Occipital lobe (tissue), 2 donors: ENCODE data around the gene GSTP1. TPM values are rescaled to one million over a fixed set of nuclear protein-coding genes. Genes with fewer than 3 reads are reported as not detected.
"Not testable (repeated sequence)": the region's sequence is repeated elsewhere in the genome, so short reads cannot be mapped to it uniquely, and the experiment has no call there.

Experiments used
- DNase-seq: peaks from one replicate; lab custom pipeline; 2025; lab: John Stamatoyannopoulos, UW
- total RNA-seq: library from RNA; depleted of rRNA; stranded (reverse); fragments of >200 nt; gene quantifications from one replicate; pipeline ENCODE4 v1.2.3, GENCODE V29; 2014

GSTP1 gene
- total RNA-seq, 1 donor from 2014 or later, result 200 TPM

DNA sequence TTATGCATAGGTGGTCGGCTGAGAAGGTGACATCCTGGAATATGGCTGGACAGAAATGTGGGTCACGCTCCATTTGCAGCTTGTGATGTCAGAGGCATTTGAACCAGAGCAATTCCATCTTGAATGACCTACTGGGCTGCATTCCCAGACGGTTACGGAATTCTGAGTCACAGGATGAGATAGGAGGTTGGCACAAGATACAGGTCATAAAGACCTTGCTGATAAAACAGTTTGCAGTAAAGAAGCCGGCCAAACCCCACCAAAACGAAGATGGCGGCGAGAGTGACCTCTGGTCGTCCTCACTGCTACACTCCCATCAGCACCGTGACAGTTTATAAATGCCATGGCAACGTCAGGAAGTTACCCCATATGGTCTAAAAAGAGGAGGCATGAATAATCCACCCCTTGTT, 19.9 kb upstream of the GSTP1 start:
- DNase-seq, result not testable (repeated sequence)

DNA sequence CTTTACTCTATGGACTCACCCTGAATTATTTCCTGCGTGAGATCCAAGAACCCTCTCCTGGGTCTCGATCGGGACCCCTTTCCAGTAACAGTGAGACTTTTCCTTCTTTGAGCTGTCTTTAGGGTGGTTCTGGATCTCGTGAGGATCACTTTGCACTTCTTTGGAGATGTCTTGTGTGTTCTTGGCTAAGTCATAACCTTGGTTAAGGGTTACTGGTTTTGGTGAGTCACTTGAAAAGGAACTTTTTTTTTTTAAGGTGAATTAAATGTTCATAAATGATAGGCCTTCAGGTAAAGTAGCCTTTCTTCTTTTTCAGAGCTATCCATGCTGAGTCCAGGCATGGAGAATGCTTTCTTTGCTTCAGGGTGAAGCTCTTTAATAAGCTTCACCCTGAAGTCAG, 19.4 kb upstream of the GSTP1 start:
- DNase-seq, result no peak

DNA sequence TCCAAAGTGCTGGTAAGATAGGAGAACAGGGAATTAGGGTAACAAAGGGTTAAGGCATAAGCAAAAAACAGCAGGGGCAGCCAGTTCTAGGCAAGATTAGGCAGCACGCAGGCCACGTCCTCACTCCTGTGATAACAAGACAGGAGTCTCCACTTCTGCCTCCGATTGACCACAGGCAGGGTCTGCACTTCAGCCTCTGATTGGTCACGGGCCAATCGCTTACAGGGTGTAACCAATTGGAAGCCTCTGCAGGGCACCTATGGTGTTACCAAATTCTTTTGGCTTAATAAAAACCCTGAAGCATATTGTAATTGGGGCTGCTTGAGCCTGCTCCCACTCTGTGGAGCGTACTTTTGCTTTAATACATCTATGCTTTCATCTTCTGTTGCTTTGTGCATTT, 12.2 kb upstream of the GSTP1 start:
- no peak for DNase-seq

DNA sequence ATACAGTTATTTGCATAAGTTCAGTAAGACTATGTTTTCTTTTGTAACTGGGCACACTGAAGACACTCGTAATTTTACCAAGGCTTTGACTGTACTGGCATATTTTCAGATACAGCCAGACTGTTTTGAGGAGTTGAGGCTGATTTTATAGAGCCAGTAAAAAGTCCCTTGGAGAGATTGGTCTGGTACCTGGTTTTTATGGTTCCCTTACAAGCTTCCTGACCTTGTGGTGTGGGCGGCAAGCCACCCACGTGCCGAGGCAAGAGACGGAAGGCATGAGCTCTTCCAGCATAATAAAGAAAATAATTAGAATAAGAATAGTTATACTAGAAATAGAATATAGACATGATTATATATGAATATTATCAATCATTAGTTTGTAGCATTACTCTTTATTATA, 11.3 kb upstream of the GSTP1 start:
- DNase-seq, result no peak

DNA sequence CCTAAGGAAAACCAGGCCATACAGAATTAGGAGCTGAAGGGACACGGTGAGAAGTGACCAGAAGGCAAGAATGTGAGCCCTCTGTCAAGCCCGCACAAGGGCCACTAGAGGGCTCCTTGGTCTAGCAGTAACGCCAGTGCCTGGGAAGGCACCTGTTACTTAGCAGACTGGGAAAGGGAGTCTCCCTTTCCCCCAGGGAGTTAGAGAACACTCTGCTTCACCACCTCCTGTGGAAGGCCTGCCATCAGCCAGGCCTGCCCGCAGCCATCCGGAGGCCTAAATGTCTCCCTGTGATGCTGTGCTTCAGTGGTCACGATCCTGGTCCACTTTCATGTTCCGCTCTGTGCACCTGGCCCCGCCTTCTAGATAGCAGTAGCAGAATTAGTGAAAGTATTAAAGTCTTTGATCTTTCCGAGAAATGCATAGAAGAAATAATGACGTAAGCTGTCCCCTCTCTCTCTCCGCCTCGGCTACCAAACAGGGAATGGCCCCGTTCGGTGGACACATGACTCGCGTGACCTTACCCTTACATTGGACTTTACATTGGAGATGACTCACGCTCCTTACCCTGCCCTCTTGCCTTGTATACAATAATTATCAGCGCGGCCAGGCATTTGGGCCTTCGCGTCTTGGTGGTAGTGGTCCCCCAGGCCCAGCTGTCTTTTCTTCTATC, 10.7 kb upstream of the GSTP1 start:
- peak; percentile 25 for DNase-seq

DNA sequence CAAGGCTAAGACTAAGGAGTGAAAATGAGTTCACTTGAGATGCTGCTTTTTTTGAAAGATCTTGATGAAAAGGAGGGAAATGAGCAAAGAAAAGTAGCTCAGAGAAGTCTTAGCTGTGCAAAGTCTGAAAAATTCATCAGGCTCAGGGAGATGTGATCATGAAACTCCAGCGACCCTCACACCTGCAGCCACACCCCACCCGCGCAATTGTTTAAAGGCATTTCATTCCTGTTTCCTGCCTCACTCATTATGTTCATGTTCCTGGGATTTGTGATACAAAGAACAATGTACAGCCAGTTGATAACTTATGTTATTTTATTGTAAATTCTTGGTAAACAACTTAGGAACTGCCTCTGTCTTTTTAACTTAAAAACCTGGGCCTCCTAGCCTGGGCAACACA, 8.7 kb upstream of the GSTP1 start:
- DNase-seq, result no peak

DNA sequence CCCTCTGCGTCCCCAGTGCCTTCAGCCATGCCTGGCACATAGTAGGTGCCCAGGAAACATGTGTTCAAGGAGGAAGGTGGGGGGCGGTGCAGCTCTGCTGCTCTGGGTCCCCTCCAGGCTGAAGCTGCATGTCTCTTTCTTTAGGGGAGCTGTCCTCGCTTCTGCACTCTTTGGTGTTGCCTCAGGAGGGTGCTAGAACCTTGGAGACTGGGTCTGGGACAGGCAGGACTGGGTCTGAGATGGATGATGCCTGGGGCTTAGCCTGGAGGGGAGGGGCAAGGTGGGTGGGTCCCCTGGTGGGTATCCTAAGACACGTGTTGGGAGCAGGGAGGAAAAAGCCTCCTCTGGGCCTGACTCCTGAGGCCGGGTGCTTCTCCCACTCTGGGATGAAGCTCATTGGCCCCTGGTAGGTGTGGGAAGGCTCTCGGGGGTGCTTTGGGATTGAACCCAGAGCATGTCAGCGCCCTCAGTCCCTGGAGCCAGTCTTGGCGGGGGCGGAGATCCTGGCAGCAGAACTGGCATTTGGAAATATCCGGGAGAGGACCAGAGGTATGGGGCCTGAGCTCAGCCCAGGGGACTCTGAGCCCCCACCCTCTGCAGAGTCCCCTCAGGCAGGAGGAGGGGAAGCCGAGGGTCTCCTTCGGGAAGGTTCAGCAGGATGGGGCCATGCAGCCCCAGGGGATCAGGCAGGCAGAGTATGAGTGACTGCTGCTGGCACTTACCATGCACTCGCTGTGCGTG, 6.7 kb upstream of the GSTP1 start:
- DNase-seq, result no peak

DNA sequence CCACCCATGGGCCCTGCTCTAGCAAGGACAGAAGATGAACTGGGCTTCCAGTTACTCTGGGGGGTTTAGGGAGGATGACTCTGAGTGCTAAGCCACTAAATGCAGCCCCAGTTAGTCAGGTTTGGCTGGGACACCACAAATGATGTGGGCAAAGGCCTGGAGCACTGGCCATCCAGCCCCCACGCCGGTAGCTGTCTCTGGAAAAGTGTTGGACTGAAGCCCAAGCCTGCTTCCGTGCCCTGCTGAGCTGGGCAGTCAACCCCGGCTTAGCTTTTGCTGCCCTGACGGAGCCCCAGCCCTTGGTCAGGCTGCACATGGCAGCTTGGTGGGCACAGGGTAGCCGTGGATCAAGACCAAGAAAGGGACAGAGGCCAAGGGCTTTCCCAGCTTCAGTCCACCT, 5.7 kb upstream of the GSTP1 start:
- DNase-seq, result no peak

DNA sequence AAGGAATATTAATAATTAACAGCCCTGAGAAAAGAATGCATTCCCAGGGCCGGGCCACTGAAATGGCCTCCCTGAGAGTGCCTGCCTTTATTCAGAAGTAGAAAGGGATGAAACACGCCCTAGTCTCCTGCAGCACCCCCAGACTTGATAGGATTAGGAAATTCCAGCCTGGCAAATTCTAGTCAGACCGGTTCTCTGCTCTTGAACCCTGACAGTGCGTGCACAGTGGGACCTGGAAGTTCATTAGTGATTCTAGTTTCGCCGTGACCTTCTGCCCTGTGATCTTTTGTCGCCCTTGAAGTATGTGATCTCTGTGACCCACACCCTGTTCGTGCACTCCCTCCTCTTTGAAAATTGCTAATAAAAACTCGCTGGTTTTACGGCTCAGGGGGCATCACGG, 2.1 kb upstream of the GSTP1 start:
- no peak for DNase-seq

DNA sequence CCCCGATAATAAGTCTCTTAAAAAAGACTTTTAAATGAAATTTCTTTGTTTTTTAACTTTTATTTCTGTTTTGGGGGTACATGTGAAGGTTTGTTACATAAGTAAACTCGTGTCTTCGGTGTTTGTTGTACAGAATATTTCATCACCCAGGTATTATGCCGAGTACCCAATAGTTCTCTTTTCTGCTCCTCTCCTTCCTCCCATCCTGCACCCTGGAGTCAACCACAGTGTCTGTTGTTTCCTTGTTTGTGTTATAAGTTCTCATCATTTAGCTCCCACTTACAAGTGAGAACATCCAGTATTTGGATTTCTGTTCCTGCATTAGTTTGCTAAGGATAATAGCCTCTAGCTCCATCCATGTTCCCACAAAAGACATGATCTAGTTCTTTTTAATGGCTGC, 1.6 kb upstream of the GSTP1 start:
- DNase-seq, result no peak

DNA sequence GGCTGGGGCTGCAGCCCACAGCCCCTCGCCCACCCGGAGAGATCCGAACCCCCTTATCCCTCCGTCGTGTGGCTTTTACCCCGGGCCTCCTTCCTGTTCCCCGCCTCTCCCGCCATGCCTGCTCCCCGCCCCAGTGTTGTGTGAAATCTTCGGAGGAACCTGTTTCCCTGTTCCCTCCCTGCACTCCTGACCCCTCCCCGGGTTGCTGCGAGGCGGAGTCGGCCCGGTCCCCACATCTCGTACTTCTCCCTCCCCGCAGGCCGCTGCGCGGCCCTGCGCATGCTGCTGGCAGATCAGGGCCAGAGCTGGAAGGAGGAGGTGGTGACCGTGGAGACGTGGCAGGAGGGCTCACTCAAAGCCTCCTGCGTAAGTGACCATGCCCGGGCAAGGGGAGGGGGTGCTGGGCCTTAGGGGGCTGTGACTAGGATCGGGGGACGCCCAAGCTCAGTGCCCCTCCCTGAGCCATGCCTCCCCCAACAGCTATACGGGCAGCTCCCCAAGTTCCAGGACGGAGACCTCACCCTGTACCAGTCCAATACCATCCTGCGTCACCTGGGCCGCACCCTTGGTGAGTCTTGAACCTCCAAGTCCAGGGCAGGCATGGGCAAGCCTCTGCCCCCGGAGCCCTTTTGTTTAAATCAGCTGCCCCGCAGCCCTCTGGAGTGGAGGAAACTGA, 731 bp downstream of the GSTP1 start:
- DNase-seq, result no peak

DNA sequence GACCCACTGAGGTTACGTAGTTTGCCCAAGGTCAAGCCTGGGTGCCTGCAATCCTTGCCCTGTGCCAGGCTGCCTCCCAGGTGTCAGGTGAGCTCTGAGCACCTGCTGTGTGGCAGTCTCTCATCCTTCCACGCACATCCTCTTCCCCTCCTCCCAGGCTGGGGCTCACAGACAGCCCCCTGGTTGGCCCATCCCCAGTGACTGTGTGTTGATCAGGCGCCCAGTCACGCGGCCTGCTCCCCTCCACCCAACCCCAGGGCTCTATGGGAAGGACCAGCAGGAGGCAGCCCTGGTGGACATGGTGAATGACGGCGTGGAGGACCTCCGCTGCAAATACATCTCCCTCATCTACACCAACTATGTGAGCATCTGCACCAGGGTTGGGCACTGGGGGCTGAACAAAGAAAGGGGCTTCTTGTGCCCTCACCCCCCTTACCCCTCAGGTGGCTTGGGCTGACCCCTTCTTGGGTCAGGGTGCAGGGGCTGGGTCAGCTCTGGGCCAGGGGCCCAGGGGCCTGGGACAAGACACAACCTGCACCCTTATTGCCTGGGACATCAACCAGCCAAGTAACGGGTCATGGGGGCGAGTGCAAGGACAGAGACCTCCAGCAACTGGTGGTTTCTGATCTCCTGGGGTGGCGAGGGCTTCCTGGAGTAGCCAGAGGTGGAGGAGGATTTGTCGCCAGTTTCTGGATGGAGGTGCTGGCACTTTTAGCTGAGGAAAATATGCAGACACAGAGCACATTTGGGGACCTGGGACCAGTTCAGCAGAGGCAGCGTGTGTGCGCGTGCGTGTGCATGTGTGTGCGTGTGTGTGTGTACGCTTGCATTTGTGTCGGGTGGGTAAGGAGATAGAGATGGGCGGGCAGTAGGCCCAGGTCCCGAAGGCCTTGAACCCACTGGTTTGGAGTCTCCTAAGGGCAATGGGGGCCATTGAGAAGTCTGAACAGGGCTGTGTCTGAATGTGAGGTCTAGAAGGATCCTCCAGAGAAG, 1.6 kb downstream of the GSTP1 start:
- DNase-seq, result no peak

DNA sequence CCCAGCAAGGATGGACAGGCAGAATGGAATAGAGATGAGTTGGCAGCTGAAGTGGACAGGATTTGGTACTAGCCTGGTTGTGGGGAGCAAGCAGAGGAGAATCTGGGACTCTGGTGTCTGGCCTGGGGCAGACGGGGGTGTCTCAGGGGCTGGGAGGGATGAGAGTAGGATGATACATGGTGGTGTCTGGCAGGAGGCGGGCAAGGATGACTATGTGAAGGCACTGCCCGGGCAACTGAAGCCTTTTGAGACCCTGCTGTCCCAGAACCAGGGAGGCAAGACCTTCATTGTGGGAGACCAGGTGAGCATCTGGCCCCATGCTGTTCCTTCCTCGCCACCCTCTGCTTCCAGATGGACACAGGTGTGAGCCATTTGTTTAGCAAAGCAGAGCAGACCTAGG, 2.3 kb downstream of the GSTP1 start:
- no peak for DNase-seq

DNA sequence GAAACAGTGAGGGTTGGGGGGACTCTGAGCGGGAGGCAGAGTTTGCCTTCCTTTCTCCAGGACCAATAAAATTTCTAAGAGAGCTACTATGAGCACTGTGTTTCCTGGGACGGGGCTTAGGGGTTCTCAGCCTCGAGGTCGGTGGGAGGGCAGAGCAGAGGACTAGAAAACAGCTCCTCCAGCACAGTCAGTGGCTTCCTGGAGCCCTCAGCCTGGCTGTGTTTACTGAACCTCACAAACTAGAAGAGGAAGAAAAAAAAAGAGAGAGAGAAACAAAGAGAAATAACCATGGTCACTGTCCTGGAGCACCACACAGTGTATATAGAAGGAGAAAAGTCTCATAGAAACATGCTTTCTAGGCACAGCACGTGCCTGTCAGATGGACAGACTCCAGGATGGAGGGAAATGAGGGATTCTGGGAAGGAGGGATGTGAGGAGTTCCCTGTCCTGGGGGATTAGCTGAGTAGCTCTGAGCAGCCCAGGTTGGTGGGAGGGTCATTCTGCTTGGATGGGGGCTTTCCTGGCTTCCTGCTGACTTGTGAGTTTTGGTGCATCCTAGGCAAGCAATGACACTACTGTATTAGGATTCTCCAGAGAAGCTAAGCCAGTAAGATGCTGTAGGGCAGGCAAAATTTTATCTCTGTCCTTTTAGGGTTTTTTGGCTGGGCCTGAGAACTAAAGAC, 3.1 kb downstream of the GSTP1 start:
- no peak for DNase-seq

DNA sequence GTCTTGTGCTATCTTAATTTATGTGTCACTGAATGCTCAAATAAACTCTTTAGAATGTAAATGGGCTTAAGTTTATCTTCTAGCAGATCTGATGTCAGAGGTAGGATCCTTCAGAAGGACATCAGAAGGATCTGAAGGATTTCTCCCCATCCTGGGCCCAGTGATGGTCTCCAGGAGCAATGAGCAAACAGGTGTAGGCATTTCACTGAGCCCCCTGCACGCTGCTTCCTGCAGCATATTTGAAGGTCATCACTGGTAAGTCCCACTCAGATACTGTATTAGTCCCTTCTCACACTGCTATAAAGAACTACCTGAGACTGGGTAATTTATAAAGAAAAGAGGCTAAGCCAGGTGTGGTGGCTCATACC, 4.5 kb downstream of the GSTP1 start:
- DNase-seq, result no peak

DNA sequence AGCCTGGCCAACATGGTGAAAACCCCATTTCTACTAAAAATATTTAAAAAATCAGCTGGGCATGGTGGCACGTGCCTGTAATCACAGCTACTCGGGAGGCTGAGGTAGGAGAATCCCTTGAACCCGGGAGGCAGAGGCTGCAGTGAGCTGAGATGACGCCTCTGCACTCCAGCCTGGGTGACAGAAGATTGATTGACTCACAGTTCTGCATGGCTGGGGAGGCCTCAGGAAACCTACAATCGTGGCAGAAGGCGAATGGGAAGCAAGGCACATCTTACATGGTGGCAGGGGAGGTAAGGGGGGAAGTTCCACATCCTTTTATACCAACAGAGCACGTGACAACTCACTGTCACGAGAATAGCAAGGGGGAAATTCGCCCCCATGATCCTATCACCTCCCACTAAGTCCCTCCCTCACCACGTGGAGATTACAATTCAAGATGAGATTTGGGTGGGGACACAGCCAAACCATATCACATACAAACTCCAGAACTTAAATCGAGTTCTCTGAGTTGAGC, 5.3 kb downstream of the GSTP1 start:
- DNase-seq, result not testable (repeated sequence)

DNA sequence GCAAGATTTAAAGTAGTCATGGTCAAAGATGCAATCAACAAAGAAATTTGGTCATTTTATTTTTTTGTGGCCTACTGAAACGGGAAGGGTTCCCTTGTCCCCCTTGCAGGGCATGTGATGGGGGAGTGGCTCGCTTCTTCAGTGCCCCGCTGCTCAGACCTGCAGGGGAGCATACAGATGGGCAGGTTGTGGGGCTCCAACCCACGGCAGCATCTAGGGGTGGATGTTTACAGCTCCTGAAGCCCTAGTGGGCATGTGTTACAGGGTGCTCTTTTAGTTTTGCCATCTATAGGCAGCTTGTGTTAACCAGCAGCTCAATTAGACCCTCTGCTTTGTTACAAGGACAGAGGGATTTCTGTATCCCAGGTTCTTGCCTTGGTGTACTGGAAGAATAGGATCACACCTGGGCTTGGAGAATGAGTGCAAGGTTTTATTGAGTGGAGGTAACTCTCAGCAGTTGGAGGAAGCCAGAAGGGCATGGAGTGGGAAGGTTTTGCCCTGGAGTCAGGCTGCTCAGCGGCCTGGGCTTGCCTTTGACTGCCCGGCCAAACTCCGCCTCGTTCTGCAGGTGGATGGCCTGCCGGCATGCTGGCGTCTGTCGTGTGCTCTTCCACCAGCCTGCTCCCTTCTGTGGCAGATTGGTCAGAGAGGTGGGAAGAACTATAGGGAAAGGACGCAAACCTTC, 9.4 kb downstream of the GSTP1 start:
- no peak for DNase-seq

DNA sequence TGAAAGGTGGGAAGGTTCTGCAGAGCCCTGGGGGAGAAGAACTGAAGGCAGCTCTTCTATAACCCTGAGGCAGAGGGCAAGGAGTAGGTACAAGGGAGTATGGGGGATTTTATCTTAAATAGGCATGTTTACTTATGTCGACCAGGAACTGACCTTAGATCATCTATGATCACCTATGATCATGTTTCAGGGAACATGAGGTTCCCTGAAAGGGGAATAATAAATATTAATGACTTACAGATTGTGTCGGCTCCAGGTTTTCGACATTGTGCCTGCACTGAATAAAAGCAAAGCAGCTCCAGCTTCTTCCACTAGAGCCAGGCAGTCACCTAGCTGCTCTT, 9.9 kb downstream of the GSTP1 start:
- no peak for DNase-seq

DNA sequence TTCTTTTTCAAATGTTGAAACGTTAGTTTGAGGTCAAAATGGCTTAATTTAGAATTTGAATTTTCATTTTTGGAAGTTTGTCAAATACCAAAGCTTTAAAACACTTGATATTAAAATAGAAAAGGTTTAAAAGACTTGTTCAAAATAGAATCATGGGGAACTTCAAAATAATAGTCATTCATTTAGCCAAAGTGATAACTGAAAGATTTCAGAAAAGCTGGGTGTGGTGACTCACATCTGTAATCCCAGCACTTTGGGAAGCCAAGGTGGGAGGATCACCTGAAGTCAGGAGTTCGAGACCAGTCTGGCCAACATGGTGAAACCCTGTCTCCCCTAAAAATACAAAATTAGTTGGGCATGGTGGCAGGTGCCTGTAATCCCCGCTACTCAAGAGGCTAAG, 10.9 kb downstream of the GSTP1 start:
- DNase-seq, result no peak

DNA sequence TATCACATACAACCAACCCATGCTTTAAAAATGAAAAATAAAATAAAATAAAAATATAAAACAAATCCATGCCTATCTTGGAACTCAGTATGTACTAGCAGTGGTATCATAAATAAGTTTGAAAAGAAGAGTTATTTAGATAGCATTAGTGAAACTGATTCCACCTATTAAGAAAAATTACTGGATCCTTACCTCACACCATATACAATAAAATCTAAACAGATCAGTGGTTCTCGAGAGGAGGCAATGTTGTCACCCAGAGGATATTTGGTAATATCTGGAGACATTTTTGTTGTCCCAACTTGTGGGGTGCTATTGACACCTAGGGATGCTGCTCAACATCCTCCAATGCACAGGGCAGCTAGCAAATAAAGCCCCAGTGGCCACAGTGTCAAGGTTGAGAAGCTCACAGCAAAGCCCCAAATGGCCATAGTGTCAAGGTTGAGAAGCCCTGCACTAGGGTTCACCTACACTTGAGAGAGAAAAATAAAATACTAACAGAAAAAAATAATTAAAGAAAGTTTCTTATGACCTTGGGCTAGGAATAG, 13.2 kb downstream of the GSTP1 start:
- DNase-seq, result no peak
